ENCODE data around the gene HIVEP3.

The HIVEP3 gene

DNA sequence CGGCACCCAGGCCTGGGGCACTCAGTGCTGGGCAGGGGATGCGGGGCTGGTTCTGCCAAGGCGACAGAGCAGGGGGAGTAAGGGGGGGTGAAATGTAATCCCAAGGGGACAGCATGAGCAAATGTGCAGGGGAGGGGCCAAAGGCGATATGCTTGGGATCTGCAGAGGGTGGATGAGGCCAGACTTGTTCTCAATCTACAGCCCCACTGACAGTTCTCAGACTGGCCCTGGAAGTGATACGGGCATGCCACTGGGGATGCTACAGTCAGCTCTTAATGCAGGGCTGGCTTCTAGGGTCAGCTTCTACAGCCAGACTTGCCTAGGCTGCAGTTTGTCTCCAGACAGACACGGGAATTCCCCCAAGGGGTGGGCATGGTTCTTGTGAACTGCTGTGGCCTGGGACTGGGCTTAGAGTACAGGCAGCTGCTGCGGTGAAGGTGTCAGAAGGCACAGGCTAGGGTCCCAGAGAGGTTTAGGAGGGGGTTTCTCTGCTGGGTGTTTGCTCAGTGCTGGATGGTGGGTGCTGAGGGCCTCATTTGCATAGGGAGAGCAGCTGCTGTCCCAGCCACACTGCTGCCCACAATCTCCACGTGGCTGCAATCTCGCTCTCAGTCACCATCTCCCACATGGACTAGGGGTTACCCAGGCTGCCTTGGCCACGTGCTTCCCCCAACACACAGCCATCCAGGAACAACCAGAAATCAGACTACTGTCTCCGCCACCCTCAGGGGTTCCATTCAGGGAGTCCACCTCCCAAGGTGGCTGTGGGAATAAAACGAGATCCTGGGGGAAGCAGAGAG is 190.1 kb downstream of the HIVEP3 start:
- DNase-seq (ENCODE audit: low read depth), result no peak
- no peak overlapping the region for H3K4me3 ChIP-seq (ENCODE audit: low read length)
- TF ChIP-seq CTCF (conservative IDR thresholded peaks at IDR 0.05; ENCODE audit: low read depth, low read length), result no peak

DNA sequence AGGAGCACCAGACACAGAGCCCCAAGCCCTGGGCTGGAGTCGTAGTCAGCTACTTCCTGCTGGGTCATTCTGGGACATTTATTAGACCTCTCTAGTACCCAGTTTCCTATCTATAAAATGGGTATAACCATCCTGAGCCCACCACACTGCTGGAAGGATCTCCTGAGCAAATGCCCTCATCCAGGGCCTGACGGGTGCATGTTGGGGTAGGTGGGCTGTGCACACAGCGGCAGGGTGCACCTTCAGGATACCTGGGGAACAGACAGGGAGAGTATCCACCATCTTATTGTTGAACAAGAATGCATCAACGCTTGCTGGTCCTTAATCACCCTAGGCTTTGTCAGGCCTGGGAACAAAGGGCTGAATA is 191.0 kb downstream of the HIVEP3 start:
- no peak for TF ChIP-seq CTCF (conservative IDR thresholded peaks at IDR 0.05; ENCODE audit: low read depth, low read length)
- DNase-seq (ENCODE audit: low read depth), result no peak
- no peak overlapping the region for H3K4me3 ChIP-seq (ENCODE audit: low read length)

- H3K4me3 ChIP-seq (ENCODE audit: low read length), result no peak overlapping the region
These were observed 191.6 kb downstream of the HIVEP3 start for GRCh38 chr1:41726899-41727748.

DNA sequence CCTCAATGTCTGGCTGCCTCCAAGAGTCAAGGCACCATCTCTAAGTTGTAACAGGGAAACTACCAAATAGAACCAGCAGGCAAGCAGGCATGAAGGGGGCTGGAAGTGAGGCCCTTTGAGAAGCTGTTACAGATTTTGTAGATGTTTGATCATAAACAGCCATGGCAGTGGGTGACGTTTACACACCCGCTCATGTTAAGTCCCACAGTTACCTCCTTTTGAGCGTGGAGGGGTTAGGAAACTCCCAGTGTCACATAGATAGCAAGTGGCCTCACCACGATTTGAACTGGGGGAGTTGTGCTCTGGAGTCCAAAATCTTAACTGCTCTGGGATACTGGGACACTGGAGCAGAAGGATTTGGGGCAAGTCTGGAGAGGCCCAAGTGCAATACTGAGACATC is 192.4 kb downstream of the HIVEP3 start:
- DNase-seq (ENCODE audit: low read depth), result no peak
- H3K4me3 ChIP-seq (ENCODE audit: low read length), result no peak overlapping the region
- no peak for TF ChIP-seq CTCF (conservative IDR thresholded peaks at IDR 0.05; ENCODE audit: low read depth, low read length)

More at GRCh38 chr1:41726899-41727748, 191.6 kb downstream of the HIVEP3 start:
- TF ChIP-seq CTCF (conservative IDR thresholded peaks at IDR 0.05; ENCODE audit: low read depth, low read length), result no peak
- no peak for DNase-seq (ENCODE audit: low read depth)

- H3K4me3 ChIP-seq (ENCODE audit: low read length), result no peak overlapping the region
- no peak for TF ChIP-seq CTCF (conservative IDR thresholded peaks at IDR 0.05; ENCODE audit: low read depth, low read length)
- DNase-seq (ENCODE audit: low read depth), result no peak
These were observed 193.8 kb downstream of the HIVEP3 start for GRCh38 chr1:41724926-41725325.

GRCh38 chr1:41724248-41724647 is 194.5 kb downstream of the HIVEP3 start:
- no peak overlapping the region for H3K4me3 ChIP-seq (ENCODE audit: low read length)
- no peak for DNase-seq (ENCODE audit: low read depth)
- no peak for TF ChIP-seq CTCF (conservative IDR thresholded peaks at IDR 0.05; ENCODE audit: low read depth, low read length)

All from retinal pigment epithelial cell (primary cell).